Subcutaneous adipose tissue (tissue), 4 donors: ENCODE data around the gene TMEM88. TPM values are rescaled to one million over a fixed set of nuclear protein-coding genes. Genes with fewer than 3 reads are reported as not detected.

Source experiments
- CTCF ChIP-seq: fragments of 450-650 bp; IDR thresholded peaks from one replicate; pipeline ENCODE4 v1.5.1; 2016; ENCODE audit warnings: low read depth, mild to moderate bottlenecking, control low read depth, antibody characterized with exemption, moderate library complexity
- total RNA-seq, 4 donors: library from RNA; depleted of rRNA; stranded (reverse); fragments of >200 nt; gene quantifications; one replicate each; pipeline ENCODE4 v1.1.0, GENCODE V29; 2016

The TMEM88 gene
- total RNA-seq, 4 donors from 2014 or later, result 1.0 to 16.0 (median 10.8) TPM

DNA sequence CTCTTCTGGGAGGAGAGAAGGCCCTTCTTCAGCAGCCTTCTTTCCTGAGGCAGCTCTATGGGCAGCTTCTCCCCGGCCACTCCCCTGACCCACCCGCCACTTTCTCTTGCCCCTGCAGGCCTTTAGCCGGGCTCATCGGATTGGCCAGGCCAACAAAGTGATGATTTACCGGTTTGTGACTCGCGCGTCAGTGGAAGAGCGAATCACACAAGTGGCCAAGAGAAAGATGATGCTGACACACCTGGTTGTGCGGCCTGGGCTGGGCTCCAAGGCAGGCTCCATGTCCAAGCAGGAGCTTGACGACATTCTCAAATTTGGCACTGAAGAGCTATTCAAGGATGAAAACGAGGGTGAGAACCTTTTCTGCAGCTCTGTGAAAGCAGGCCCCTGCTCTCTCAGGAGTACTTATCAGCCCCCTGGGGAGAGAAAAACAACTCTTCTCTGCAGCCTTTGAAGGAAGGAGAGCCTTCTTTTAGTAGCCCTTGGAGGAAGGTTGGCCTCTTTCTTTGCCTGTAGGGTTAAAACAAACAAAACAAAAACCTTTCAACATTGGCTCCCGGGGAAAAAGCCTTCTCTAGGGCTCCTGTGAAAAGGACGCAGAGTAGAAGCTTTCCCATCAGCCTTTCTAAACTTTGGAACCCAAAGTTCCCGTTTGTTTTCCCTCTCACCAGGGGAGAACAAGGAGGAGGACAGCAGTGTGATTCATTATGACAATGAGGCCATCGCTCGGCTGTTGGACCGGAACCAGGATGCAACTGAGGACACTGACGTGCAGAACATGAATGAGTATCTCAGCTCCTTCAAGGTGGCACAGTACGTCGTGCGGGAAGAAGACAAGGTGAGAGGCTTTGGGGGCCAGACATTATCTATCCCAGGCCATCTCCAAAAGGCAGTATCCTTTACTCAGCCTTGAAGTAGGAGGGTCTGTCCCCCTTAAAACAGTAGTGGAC is 48.6 kb downstream of the TMEM88 start:
- TF ChIP-seq CTCF, result no peak

Other genes starting within 250 kb of the TMEM88 start
- gene FXR2, start 240.2 kb upstream of the TMEM88 start, total RNA-seq, result 10 to 100 TPM; 12.2 to 35.0 (median 25.1) TPM
- 100 to 1,000 TPM in 1 of 4 donors, 10 to 100 TPM in 3; 69.6 to 126 (median 85.0) TPM for gene SAT2, start 227.2 kb upstream of the TMEM88 start, total RNA-seq
- 1 to 10 TPM in 2 of 4 donors, under 1 TPM in 2; 0.44 to 2.1 (median 1.1) TPM for gene SHBG, start 224.9 kb upstream of the TMEM88 start, total RNA-seq
- under 1 TPM in 1 of 4 donors, not detected in 3; 0.38 TPM for gene ATP1B2, start 204.1 kb upstream of the TMEM88 start, total RNA-seq
- gene TP53, start 167.6 kb upstream of the TMEM88 start, total RNA-seq, result 10 to 100 TPM; 13.8 to 21.7 (median 16.4) TPM
- 1 to 10 TPM; 1.1 to 3.3 (median 2.1) TPM for gene WRAP53, start 166.6 kb upstream of the TMEM88 start, total RNA-seq
- under 1 TPM; 0.22 to 0.82 (median 0.55) TPM for gene EFNB3, start 149.9 kb upstream of the TMEM88 start, total RNA-seq
- gene DNAH2, start 137.3 kb upstream of the TMEM88 start, total RNA-seq, result under 1 TPM; under 0.01 to 0.22 (median 0.18) TPM
- gene KDM6B, start 20.8 kb upstream of the TMEM88 start, total RNA-seq, result 10 to 100 TPM in 1 of 4 donors, 1 to 10 TPM in 3; 5.6 to 10.4 (median 6.6) TPM
- gene NAA38, start 2.5 kb downstream of the TMEM88 start, total RNA-seq, result 100 to 1,000 TPM in 2 of 4 donors, 10 to 100 TPM in 2; 68.0 to 184 (median 96.7) TPM
- 1 to 10 TPM; 4.1 to 7.7 (median 6.3) TPM for gene CYB5D1, start 2.9 kb downstream of the TMEM88 start, total RNA-seq
- gene CHD3, start 33.7 kb downstream of the TMEM88 start, total RNA-seq, result 10 to 100 TPM; 14.8 to 41.4 (median 31.3) TPM
- 1 to 10 TPM; 1.5 to 6.1 (median 2.8) TPM for gene RNF227, start 61.2 kb downstream of the TMEM88 start, total RNA-seq
- 1 to 10 TPM in 1 of 4 donors, under 1 TPM in 2, not detected in 1; 0.44 to 2.8 (median 0.51) TPM for gene KCNAB3, start 74.8 kb downstream of the TMEM88 start, total RNA-seq
- gene TRAPPC1, start 76.9 kb downstream of the TMEM88 start, total RNA-seq, result 10 to 100 TPM; 28.8 to 43.5 (median 37.5) TPM
- gene CNTROB, start 77.1 kb downstream of the TMEM88 start, total RNA-seq, result 10 to 100 TPM in 3 of 4 donors, 1 to 10 TPM in 1; 7.5 to 27.3 (median 21.9) TPM
- not detected for gene GUCY2D, start 147.5 kb downstream of the TMEM88 start, total RNA-seq
- gene ALOX15B, start 184.0 kb downstream of the TMEM88 start, total RNA-seq, result 10 to 100 TPM in 2 of 4 donors, 1 to 10 TPM in 2; 4.9 to 36.4 (median 10.9) TPM
- not detected for gene ALOX12B, start 232.7 kb downstream of the TMEM88 start, total RNA-seq